Stimulated activated CD8-positive, alpha-beta memory T cell treated with anti-CD3 and anti-CD28 coated beads, Interleukin-12 subunit alpha, Interleukin-12 subunit beta, amount 100 ng/mL, for 1 hour (primary cell): Measurements from ENCODE around the gene ANKRD7.
"Not testable (repeated sequence)": the region's sequence is repeated elsewhere in the genome, so short reads cannot be mapped to it uniquely, and the experiment has no call there.

ENCODE experiments used
- DNase-seq: peaks from one replicate; pipeline ENCODE4 v3.0.0-alpha.2; 2020; ENCODE audit warnings: low read depth

ANKRD7 gene

DNA sequence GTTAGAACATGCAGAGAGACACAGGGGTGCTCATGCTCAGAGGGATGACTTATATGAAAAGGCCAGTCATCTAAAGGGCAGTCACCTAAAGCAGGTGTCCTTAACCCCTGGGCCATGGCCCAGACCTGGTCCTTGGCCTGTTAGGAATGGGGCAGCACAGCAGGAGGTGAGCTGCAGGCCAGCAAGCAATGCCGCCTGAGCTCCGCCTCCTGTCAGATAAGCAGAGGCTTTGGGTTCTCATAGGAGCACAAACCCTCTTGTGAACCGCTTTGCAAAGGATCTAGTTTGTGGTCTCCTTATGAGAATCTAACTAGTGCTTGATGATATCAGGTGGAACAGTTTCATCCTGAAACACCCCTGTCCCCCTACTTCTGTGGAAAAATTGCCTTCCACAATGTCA lies 14.5 kb downstream of the ANKRD7 start:
- DNase-seq, result no peak

- not testable (repeated sequence) for DNase-seq
Observed at GRCh38 chr7:118240320-118240719, 15.8 kb downstream of the ANKRD7 start.

DNA sequence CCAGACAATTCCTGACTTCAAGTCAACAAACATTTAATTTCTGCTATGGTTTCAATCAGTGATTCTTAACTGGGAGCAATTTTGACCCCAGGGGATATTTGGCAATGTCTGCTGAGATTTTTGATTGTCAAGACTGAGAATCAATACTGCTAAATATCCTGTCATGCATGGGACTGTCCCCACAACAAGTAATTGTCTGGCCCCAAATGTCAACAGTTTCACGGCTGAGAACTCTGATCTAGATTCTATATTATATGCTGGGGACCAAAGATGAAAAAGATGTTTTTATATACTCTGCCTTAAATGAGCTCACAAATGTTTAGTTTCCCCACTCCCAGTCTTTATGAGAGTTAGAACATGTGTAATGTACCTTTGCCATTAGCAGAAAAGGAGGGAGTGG lies 19.2 kb downstream of the ANKRD7 start:
- no peak for DNase-seq

DNA sequence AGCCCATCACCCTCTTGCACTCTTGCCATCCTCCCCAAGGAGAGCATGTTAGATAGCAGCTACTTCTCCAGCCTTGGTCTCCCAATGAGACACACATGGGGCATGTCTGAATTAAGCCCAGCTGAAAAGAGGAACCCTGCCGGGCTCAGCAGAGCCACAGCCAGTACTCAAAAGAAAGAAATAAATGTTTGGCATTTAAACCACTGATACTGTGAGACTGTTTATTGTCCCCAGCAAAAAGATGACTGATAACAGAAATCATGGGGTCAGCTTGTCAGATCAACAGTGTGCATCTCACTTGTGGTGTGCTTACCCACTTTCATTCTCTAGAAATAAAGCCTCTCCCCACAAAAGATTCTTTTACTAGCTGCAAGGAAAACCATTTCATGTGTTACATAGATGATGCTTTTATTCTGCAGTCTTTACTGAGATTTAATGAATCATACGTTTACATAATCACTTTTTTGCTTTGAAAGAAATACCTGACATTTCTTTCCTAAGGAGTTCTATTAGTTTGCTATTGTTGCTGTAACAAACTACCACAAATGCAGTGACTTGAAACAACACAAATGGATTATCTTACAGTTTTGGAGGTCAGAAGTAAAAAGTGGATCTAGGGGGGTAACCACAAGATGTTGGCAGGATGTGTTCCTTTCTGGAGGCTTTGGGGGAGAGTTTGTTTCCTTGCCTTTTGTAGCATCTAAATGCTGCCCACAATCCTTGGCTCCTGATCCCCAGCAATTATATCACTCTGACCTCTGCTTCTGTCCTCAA lies 20.9 kb downstream of the ANKRD7 start:
- no peak for DNase-seq

DNA sequence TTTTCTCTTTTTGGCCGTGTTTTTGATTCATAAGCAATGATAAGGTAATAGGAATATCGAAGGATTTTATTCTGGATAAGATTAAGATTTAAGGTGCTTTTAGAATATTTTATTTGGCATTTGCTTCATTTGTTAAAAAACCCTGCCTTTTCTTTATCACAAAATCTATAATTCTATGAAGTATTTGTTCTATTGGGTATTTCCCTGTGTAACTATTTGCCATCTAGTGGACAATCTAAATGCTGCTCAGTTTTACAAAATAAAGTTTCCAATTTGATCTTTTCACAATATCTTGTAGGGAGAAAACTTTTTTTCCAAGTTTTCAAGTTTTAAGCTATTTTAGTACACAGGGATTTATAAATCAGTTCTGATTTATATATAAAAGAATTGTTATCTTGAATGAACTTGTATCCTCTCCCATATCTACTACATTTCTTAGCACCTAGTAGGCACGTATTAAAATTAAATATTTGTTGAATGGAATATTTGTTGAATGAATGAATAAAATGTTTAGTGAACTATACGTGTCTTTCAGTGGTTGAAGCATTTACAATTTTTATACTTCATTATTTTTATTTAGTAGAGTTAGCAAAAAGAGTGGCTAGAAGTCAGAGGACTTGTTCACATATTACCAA lies 26.5 kb downstream of the ANKRD7 start:
- no peak for DNase-seq

- DNase-seq, result no peak
Observed at GRCh38 chr7:118252087-118252486, 27.6 kb downstream of the ANKRD7 start.

- no peak for DNase-seq
Observed at GRCh38 chr7:118259115-118259514, 34.6 kb downstream of the ANKRD7 start.

DNA sequence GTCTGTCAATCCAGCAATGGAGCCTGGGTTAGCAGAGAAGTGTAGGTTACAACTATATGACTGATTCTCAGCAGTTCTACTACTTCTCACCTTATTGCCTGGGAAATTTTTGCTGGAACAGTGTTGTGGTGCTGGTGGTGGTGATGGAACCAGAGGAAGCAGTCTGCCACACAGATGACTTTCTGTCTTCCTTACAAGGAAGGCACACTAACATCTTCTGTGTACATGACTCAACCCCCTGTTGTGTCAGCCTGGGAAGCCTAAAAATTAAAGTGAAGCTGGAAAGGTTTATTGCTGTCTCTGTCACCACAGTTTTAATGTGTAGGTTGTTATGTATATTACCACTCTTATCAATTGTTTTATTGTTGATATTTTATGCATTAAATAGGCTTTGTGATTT lies 40.3 kb downstream of the ANKRD7 start:
- no peak for DNase-seq

DNA sequence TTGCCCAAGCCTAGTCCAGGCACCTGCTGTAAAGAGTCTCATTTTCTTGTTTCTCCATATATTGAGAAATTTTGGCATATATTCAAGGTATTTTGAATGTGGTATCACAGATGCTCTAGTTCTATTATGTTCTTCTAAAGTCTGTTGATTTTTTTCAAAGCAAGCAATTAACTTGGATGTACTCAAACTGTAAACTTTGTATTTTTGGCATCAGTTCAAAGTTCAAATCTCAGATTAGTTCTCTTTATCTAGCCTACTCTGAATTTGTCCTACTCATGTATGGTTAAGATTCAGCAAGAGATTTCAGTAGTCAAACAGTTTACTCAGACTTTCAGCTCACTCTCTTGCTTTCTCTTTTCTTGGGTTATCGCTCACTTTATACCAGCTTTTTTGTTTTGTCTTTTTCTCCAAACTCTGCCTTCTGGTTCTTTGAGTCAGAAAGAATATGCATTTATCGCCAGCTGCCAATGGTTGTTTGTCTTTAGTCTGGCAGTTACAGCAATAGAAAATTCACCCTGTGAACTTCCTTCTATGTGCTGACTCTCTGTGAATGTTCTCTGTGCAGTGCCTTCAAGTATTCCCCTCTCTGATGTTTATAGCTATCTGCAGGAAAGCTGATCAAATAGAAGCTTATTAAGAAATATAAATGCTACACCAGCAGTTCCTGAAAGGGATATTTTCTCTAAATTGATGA lies 56.0 kb downstream of the ANKRD7 start:
- no peak for DNase-seq

- DNase-seq, result no peak
Observed at GRCh38 chr7:118281196-118281595, 56.7 kb downstream of the ANKRD7 start.

- DNase-seq, result no peak
Observed at GRCh38 chr7:118285358-118285757, 60.9 kb downstream of the ANKRD7 start.

DNA sequence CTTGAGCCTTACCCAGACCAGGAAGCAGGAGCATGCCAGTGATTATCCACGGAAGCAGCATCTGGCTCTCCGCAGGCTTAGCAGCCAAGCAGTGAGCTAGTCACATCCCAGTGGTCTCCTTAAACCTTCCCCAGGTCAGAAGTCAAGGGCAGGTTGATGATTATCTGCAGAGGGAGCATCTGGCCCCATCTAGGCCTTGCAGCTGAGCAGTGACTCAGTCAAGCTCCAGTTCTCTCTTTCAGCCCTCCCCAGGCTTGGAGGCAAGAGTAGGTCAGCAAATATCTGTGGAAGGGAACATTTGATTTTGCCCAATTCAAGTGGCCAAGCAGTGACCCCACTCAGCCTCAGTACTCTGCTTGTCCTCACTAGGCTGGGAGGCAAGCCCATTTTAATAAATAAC lies 61.6 kb downstream of the ANKRD7 start:
- DNase-seq, result no peak

- no peak for DNase-seq
Observed at GRCh38 chr7:118288098-118288497, 63.6 kb downstream of the ANKRD7 start.

- DNase-seq, result no peak
Observed at GRCh38 chr7:118289476-118289875, 65.0 kb downstream of the ANKRD7 start.
